ENCODE measurements around the gene DRICH1.
"Not testable (repeated sequence)": the region's sequence is repeated elsewhere in the genome, so short reads cannot be mapped to it uniquely, and the experiment has no call there.

Gene DRICH1

GRCh38 chr22:23632178-23632577, at the start of gene DRICH1:
DRICH1 (minus strand) TSS chr22:23632321; CDS start chr22:23632023, 298 bp downstream.
- no peak for DNase-seq

DNA sequence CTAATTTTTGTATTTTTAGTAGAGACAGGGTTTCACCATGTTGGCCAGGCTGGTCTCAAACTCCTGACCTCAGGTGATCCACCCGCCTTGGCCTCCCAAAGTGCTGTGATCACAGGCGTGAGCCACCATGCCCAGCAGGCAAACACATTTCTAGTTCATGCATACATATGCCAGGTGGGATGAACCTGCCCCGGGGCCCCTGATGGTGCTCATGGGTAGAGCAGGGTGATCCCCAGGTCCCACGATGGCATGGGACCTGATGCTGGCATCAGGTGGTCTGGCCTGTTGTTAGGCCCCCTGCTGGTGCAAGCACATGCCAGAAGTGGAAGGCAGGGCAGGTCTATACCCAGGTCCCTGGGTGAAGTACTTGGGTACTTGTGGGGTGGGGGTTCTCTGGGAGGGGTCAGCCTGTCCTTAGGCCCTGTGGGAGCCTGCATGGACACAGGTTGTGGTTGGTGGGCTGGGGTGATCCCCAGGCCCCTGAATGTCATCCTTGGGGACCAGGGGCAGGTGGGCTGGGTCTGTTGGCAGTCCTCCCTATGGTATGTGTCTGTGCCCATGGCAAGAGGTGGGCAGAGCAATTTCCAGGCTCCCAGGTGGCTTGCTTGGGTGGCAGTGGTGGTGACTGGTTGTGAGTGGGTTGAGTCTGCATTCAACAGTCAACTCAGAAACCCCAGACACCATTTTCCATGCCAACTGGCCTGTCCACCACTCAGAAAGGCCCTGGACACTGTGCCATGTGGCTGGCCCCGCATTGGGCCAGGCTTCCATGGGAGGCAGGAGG, 49.1 kb upstream of the DRICH1 start:
- DNase-seq, result no peak

DNA sequence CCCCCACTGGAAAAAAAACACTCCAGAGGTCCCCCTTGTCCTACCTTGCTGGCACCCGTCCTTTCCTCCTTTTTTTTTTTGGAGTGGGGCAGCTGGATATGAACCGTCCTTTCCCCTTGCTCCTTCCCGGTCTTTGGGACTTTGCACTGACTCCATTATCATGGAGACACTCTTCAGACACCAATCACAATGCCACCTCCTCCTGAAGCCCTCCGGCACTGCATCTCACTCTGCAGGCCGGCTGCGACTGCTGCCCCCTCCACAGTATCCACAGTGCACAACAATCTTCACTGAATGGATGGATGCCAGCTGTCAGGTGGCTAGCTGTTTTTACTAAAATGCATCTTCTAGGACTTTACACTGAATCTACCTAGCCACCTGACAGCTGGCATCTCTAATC, 46.0 kb upstream of the DRICH1 start:
- DNase-seq, result no peak

DNA sequence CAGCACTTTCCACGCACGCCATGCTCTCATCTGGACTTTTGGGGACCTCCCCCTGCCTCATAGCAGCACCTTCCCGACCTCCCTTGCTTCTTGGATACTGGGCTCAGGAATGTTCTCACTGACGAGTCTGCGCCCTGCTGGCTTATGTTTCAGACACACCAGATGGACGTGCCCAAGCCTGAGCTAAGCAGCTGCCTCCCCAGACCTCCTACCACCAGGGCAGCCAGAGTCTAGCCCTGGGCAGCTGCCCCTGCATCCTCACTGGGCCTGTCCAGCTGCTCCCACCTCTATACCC, 45.5 kb upstream of the DRICH1 start:
- DNase-seq, result no peak

DNA sequence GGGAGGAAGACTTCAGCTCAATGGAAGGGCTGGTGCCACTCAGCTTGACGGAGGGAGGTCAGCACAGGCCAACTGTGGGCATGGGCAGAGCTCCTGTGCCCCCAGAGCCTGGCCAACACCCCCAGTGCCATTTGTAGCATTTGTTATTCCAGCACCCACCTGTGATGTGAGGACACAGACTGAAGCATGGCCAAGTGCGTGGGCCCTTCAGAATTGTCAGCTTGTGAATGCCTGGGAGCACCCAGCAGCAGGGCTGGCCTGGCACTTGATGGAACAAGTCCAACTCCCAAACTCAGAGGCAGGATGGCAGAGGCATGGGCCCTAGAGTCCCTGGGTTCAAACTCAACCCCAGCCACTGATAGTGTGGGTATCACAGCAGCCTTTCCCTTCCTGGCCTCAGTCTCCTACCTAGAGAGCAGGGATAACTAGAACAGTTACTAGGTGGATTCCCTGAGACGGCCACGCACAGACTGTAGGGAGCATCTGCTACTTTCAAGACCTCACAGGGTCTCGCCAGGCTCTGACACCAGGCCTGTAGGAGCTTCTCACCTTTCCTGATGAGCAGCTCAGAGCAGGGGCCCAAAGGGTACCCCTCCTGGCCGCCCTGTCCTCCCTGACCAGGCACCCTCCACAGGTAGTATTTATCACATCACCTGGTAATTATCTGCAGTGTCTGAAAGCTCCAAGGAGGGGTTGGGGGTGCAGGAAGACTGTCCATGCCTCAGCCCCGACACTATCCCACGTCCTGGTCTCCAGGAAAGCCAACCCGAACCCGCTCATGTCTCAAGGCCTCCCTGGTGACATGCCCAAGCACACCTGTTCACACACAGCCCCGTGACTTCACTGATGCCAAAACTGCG, 45.0 kb upstream of the DRICH1 start:
- not testable (repeated sequence) for DNase-seq

GRCh38 chr22:23675502-23676415, 43.6 kb upstream of the DRICH1 start:
- no peak for DNase-seq

- not testable (repeated sequence) for DNase-seq
Measured at GRCh38 chr22:23674886-23675501, 42.9 kb upstream of the DRICH1 start.

DNA sequence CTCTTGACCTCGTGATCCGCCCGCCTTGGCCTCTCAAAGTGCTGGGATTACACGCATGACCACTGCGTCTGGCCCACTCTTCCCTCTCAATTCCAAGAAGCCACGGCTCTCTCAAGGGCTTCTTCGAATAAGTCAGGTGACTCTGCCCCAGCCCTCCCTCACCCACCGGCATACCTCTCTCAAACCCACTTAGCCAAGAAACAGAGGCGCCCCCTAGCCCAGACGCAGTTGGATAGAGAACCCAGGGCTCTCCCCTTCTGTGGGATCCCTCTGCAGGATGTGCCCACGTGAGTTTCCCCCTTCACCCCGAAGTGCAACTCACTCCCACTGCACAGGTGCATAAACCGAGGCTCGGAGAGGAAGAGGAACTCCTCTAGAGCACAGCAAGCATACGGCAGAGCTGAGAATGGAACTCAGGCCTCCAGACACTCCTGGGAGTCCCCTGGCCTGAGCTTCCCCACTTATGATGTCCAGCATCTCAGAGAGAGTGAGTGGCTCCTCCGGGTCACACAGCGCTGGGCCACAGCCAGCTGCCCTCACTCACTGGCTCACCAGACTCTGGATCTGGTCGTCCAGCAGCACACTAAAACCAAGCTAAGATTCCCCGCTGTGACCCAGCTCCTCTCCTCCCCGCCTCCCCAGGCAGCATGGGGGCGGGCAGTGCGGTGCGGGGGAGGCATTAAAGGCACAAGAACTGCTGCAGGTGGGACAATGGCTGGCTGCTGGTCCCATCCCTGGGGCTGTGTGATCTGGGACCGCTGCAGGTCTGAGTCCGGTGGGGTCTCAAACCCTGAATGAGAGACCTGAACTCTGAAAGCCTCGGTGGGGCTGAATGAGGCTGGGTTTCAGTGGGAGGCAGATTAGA, 41.9 kb upstream of the DRICH1 start:
- no peak for DNase-seq

GRCh38 chr22:23673050-23673620, 41.0 kb upstream of the DRICH1 start:
- no peak for DNase-seq

- not testable (repeated sequence) for DNase-seq
Measured at GRCh38 chr22:23672307-23673049, 40.4 kb upstream of the DRICH1 start.

- not testable (repeated sequence) for DNase-seq
Measured at GRCh38 chr22:23671387-23671786, 39.3 kb upstream of the DRICH1 start.

- DNase-seq, result no peak
Measured at GRCh38 chr22:23670378-23671295, 38.5 kb upstream of the DRICH1 start.

DNA sequence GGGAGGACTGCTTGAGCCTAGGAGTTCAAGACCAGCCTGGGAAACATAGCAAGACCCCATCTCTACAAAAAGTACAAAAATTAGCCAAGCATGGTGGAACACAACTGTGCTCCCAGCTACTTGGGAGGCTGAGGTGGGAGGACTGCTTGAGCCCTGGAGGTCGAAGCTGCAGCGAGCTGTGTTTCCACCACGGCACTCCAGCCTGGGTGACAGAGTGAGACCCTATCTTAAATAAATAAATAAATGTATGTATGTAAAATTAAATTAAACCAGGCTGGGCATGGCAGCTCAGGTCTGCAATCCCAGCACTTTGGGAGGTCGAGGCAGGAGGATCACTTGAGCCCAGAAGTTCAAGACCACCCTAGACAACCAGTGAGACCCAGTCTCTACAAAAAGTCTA, 28.3 kb upstream of the DRICH1 start:
- not testable (repeated sequence) for DNase-seq

DNA sequence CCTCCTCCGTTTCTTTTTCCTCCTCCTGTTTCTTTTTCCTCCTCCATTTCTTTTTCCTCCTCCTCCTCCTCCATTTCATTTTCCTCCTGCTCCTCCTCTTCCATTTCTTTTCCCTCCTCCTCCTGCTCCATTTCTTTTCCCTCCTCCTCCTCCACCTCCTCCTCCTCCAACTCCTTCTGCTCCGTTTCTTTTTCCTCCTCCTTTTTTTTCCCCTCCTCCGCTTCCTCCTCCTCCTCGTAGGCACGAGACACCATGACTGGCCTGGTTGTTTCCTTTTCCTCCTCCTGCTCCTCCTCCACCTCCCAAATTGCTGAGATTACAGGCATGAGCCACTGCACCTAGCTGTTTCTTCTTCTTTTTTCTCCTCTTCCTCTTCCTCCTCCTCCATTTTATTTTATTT, 25.6 kb upstream of the DRICH1 start:
- DNase-seq, result no peak

DNA sequence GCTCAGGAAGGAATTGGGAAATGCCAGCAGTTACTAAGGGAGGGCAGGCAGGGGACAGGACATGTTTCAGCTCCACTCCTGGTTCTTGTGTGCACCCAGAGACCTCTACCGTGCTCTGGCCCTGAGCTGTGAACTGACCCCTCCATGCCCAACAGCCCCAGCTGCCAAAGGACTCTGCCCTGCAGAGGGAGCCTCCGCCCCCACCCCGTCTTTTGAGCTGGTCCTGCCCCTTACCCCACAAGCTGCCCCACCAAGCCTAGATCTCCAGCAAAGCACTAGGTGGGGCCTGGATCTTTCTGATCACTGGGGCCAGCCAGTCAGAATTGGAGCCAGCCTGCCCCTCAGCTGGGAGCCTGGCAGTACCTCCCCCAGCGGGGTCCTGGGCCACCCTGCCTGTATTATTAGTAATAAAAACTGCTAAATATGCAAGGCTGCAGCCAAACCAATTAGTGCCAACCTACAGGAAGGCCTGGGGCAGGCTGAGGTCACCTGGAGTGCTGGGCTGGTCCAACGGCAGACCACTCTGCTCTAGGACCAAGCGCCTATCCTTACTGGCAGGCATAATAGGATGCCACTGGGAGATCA, 23.9 kb upstream of the DRICH1 start:
- DNase-seq, result no peak

- DNase-seq, result no peak
Measured at GRCh38 chr22:23652711-23653110, 20.6 kb upstream of the DRICH1 start.

- DNase-seq, result no peak
Measured at GRCh38 chr22:23652286-23652685, 20.2 kb upstream of the DRICH1 start.

DNA sequence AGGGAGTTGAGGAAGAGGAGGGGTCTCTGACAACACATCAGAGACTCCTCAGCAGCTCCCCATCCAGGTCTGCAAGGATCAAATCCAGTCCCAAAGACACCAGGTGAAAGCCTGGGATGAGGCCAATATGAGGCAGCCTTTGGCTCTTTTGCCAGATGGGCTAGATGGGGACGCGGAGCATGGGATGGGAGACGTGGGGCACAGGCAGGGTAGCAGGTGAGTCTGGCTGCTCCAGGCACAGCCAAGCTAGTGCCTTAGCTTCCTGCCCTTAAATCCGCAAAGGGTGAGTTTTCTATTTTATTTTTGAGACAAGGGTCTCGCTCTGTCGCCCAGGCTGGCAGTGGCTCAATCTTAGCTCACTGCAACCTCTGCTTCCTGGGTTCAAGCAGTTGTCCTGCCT, 19.6 kb upstream of the DRICH1 start:
- DNase-seq, result no peak

- DNase-seq, result no peak
Measured at GRCh38 chr22:23649071-23649501, 17.0 kb upstream of the DRICH1 start.

Data from stimulated activated CD4-positive, alpha-beta T cell treated with anti-CD3 and anti-CD28 coated beads, Interleukin-12 subunit alpha, Interleukin-12 subunit beta, amount 100 ng/mL, for 4 hours (primary cell).